ENCODE measurements around the gene TBL1X.

GRCh38 chrX:9519546-9520216 lies 54.8 kb downstream of the TBL1X start:
- no peak for TF ChIP-seq POLR2A (IDR thresholded peaks at IDR 0.05; ENCODE audit: low read length)
- TF ChIP-seq GATA1 (IDR thresholded peaks at IDR 0.05; ENCODE audit: low read depth, low read length) = no peak
